H1 (cell line): ENCODE data around the gene GPX4. TPM values are rescaled to one million over a fixed set of nuclear protein-coding genes. Genes with fewer than 3 reads are reported as not detected.

Experiments used
- CTCF ChIA-PET: fragments of 300-600 bp; sonication (Branson Sonifier 250); formaldehyde crosslinking; loops from one replicate; lab custom pipeline; 2021; ENCODE audit not compliant: partially characterized antibody; lab: Charles Lee
- POLR2A ChIA-PET: fragments of 300-600 bp; sonication (Branson Sonifier 250); formaldehyde crosslinking; loops from one replicate; lab custom pipeline; 2021; ENCODE audit warnings: inconsistent platforms; ENCODE audit not compliant: partially characterized antibody; lab: Charles Lee
- DNase-seq, 2 experiments: peaks; one replicate each; pipeline versions ENCODE4 v3.0.0 to v3.0.0-alpha.2; 2010 to 2022; ENCODE audit warnings: low spot score in 2 of 2, low read depth in 1 of 2, mixed read lengths in 1 of 2
- FAIRE-seq: peaks from 2 replicates; lab custom pipeline; 2011; peaks lifted over from hg19 to GRCh38; lab: Jason Lieb, UNC
- H2AFZ ChIP-seq: 2 replicates; pipeline ENCODE4 v1.8.1; 2012; ENCODE audit warnings: low read length, inconsistent platforms
- H2AK5ac ChIP-seq: 2 replicates; pipeline ENCODE4 v1.6.1; 2013; ENCODE audit warnings: low read depth, low read length
- H2BK120ac ChIP-seq: replicated peaks from 2 replicates; pipeline ENCODE3; 2013; ENCODE audit warnings: low read depth, low read length, inconsistent platforms
- H2BK12ac ChIP-seq: 2 replicates; pipeline ENCODE4 v1.6.1; 2013; ENCODE audit warnings: low read depth, low read length
- H2BK15ac ChIP-seq: 2 replicates; pipeline ENCODE4 v1.6.1; 2013; ENCODE audit warnings: low read length
- H2BK20ac ChIP-seq: 2 replicates; pipeline ENCODE4 v1.6.1; 2013; ENCODE audit warnings: low read length
- H2BK5ac ChIP-seq: 2 replicates; pipeline ENCODE4 v1.6.1; 2013; ENCODE audit warnings: low read depth, low read length
- H3K14ac ChIP-seq: 2 replicates; pipeline ENCODE4 v1.6.1; 2013; ENCODE audit warnings: inconsistent platforms; ENCODE audit not compliant: insufficient read length
- H3K18ac ChIP-seq: 2 replicates; pipeline ENCODE4 v1.6.1; 2013; ENCODE audit warnings: low read length; ENCODE audit errors: extremely low read depth
- H3K23ac ChIP-seq: 2 replicates; pipeline ENCODE4 v1.6.1; 2013; ENCODE audit warnings: inconsistent platforms; ENCODE audit not compliant: insufficient read length
- H3K23me2 ChIP-seq: 2 replicates; pipeline ENCODE4 v1.6.1; 2013; ENCODE audit warnings: low read depth, low read length
- H3K27ac ChIP-seq: 2 replicates; pipeline ENCODE4 v1.6.1; 2011; ENCODE audit warnings: low read depth, low read length, inconsistent platforms
- H3K27me3 ChIP-seq, 4 experiments: replicated peaks in 1 of 4; 1 replicate in 1 of 4; 2 replicates in 3 of 4; pipeline versions ENCODE4 v1.6.1 to v1.8.1; 2011 to 2013; ENCODE audit warnings: low read length in 3 of 4, mild to moderate bottlenecking in 3 of 4, inconsistent platforms in 2 of 4, mixed read lengths in 2 of 4, moderate library complexity in 1 of 4; ENCODE audit not compliant: control insufficient read depth in 3 of 4, insufficient read depth in 3 of 4; ENCODE audit errors: extremely low read depth in 1 of 4
- H3K36me3 ChIP-seq, 4 experiments: 2 replicates each; pipeline versions ENCODE4 v1.6.1 to v1.8.1; 2011 to 2013; ENCODE audit warnings: mild to moderate bottlenecking in 4 of 4, low read length in 3 of 4, moderate library complexity in 2 of 4, control low read depth in 1 of 4, inconsistent platforms in 1 of 4; ENCODE audit not compliant: insufficient read depth in 4 of 4, control insufficient read depth in 2 of 4
- H3K4ac ChIP-seq: replicated peaks from 2 replicates; pipeline ENCODE3; 2013; ENCODE audit warnings: low read length, low read depth, mixed read lengths, inconsistent platforms; ENCODE audit not compliant: insufficient read length
- H3K4me1 ChIP-seq, 4 experiments: replicated peaks in 1 of 4; 1 replicate in 1 of 4; 2 replicates in 3 of 4; pipeline versions ENCODE4 v1.6.1 to v1.8.1; 2011 to 2013; ENCODE audit warnings: low read length in 3 of 4, inconsistent platforms in 2 of 4, mixed read lengths in 1 of 4; ENCODE audit not compliant: insufficient read depth in 4 of 4, control insufficient read depth in 3 of 4
- H3K4me2 ChIP-seq, 2 experiments: 2 replicates each; pipeline versions ENCODE4 v1.6.1 to v1.8.1; 2011 to 2013; ENCODE audit warnings: low read depth in 2 of 2, low read length in 2 of 2, control low read depth in 1 of 2, inconsistent platforms in 1 of 2, mild to moderate bottlenecking in 1 of 2; ENCODE audit not compliant: insufficient read depth in 1 of 2
- H3K4me3 ChIP-seq, 4 experiments: fragments of 200-600, 300-600 bp in 1 of 4; sonication (generic), shearing (Covaris generic), sonication (Bioruptor Twin) in 1 of 4; 2 replicates each; pipeline versions ENCODE4 v1.5.1 to v1.8.1; 2011 to 2016; ENCODE audit warnings: low read length in 4 of 4, low read depth in 3 of 4, control low read depth in 2 of 4, inconsistent platforms in 2 of 4, mild to moderate bottlenecking in 2 of 4, mixed read lengths in 1 of 4, moderate library complexity in 1 of 4; ENCODE audit not compliant: insufficient read depth in 2 of 4; ENCODE audit errors: extremely low read depth in 1 of 4
- H3K56ac ChIP-seq: replicated peaks from 2 replicates; pipeline ENCODE3; 2013; ENCODE audit warnings: low read depth, mild to moderate bottlenecking, mixed read lengths, low read length, inconsistent platforms; ENCODE audit not compliant: insufficient read length
- H3K79me1 ChIP-seq: 2 replicates; pipeline ENCODE4 v1.6.1; 2013; ENCODE audit warnings: low read depth, low read length, control low read depth
- H3K79me2 ChIP-seq, 2 experiments: 2 replicates each; pipeline versions ENCODE4 v1.6.1 to v1.8.1; 2012 to 2013; ENCODE audit warnings: low read length in 2 of 2, mild to moderate bottlenecking in 2 of 2, inconsistent platforms in 1 of 2; ENCODE audit not compliant: insufficient read depth in 2 of 2, control insufficient read depth in 1 of 2
- H3K9ac ChIP-seq, 4 experiments: replicated peaks in 1 of 4; 1 replicate in 1 of 4; 2 replicates in 3 of 4; pipeline versions ENCODE4 v1.6.1 to v1.8.1; 2011 to 2013; ENCODE audit warnings: low read depth in 3 of 4, low read length in 3 of 4, control low read depth in 2 of 4, mild to moderate bottlenecking in 2 of 4, moderate library complexity in 2 of 4, inconsistent platforms in 1 of 4; ENCODE audit errors: extremely low read depth in 1 of 4
- H3K9me3 ChIP-seq, 2 experiments: 2 replicates each; pipeline versions ENCODE4 v1.6.1 to v1.8.1; 2012 to 2013; ENCODE audit warnings: mild to moderate bottlenecking in 2 of 2, moderate library complexity in 2 of 2, control low read depth in 1 of 2, inconsistent platforms in 1 of 2, low read depth in 1 of 2, low read length in 1 of 2, mixed read lengths in 1 of 2; ENCODE audit not compliant: insufficient read depth in 2 of 2
- H4K20me1 ChIP-seq, 2 experiments: replicated peaks in 1 of 2; 2 replicates each; pipeline versions ENCODE3 to v1.8.1; 2011 to 2013; ENCODE audit warnings: inconsistent platforms in 2 of 2, low read length in 2 of 2, mild to moderate bottlenecking in 1 of 2; ENCODE audit not compliant: insufficient read depth in 2 of 2, control insufficient read depth in 1 of 2
- H4K5ac ChIP-seq: 2 replicates; pipeline ENCODE4 v1.6.1; 2013; ENCODE audit warnings: low read length, low read depth, mixed read lengths, inconsistent platforms; ENCODE audit not compliant: insufficient read length
- H4K8ac ChIP-seq: 2 replicates; pipeline ENCODE4 v1.8.0; 2013; ENCODE audit warnings: mild to moderate bottlenecking, moderate library complexity, low read length, inconsistent platforms; ENCODE audit not compliant: insufficient read depth; ENCODE audit errors: extremely low read depth
- H4K91ac ChIP-seq: replicated peaks from 2 replicates; pipeline ENCODE3; 2013; ENCODE audit warnings: low read length, mixed read lengths, inconsistent platforms; ENCODE audit not compliant: insufficient read length
- JUND ChIP-seq: IDR thresholded peaks from 2 replicates; pipeline ENCODE4 v1.6.1; 2011; ENCODE audit warnings: mild to moderate bottlenecking, improper control_type of control experiment, low read length
- WGBS, 2 experiments: shearing (Covaris generic) in 1 of 2; methylation state at CpG; one replicate each; pipeline versions ENCODE4 v1.1.6 to v1.1.7; 2013 to 2015; ENCODE audit warnings: low lambda C conversion rate in 2 of 2, mixed read lengths in 2 of 2, inconsistent platforms in 1 of 2, low coverage in 1 of 2, missing lambda C conversion rate in 1 of 2; ENCODE audit not compliant: insufficient replicate concordance in 2 of 2, insufficient coverage in 1 of 2, insufficient read length in 1 of 2; ENCODE audit errors: extremely low coverage in 1 of 2, missing lambda C conversion rate in 1 of 2; 5-methylcytosine and 5-hydroxymethylcytosine counted together
- polyA plus RNA-seq, 7 experiments: library from polyadenylated mRNA; depleted of rRNA in 3 of 7; stranded (reverse) in 5 of 7; unstranded in 2 of 7; fragments of >200 nt in 5 of 7; fragments of 200-250 nt in 2 of 7; gene quantifications; 1 replicate in 5 of 7; 2 replicates in 1 of 7; 4 replicates in 1 of 7; pipeline versions ENCODE4 v1.2.1 to v1.2.3, GENCODE V29; 2011 to 2013; ENCODE audit warnings: missing spikeins in 2 of 7, mixed read lengths in 2 of 7
- total RNA-seq: library from RNA; stranded (reverse); fragmentation: NEBNext Ultra II Directional; extraction: Animal tissue kit (Norgen Biotek cat#: 25700); gene quantifications from 2 replicates; pipeline ENCODE4 v1.2.1, GENCODE V29; 2021

Gene GPX4
- total and polyA plus RNA-seq, 2 of the 8 experiments (the other 6 are each of a cell fraction or from before 2014, with no cell fraction given), result 342 to 693 TPM

DNA sequence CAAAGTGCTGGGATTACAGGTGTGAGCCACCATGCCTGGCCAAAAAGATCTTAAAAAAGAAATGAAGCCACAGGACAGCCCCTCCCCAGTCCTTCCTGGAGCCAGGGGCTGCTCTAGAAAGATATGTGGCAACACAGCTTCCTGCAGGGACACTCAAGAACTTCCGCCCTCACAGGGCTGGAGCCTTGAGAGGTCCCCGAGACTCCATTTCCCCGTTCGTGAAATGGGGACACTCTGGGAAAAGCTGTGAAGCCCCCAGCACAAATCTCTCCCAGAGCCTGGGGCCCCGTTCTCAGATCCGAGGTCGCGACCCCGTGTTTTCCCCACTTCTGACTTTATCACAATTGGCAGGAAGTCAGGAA lies 2.5 kb upstream of the GPX4 start:
- POLR2A ChIA-PET, result interaction anchor here (0.6 to 9.8 kb wide), 7 partner anchors 11 to 167 kb away, joined by 3 to 116 read pairs (median 4); partner anchors contain the start of gene CNN2
- Histone ChIP-seq H3K23ac (no peak overlapping the region), H3K4me2 (no peak overlapping the region)
- no peak for TF ChIP-seq JUND

More for the DNA sequence above, 2.5 kb upstream of the GPX4 start:
- H3K4me1 ChIP-seq, result peaks cover 4 to 20% (median 8%) of the 10 kb centered on the region in 4 experiments
- no peak overlapping the region for H4K5ac ChIP-seq
- H3K9me3 ChIP-seq, result no peaks in the 10 kb centered on the region
- FAIRE-seq (no peak), DNase-seq (no peak)
- H2BK15ac ChIP-seq, result no peak overlapping the region
- H3K27me3 ChIP-seq, result 0 out of 7 replicates have a peak, but pooled peaks cover 0 to 2% (median 0%) of the 10 kb centered on the region in 4 experiments
- no peak overlapping the region for H2BK120ac ChIP-seq
- peaks cover 3 to 9% (median 6%) of the 10 kb centered on the region in 4 experiments; a peak in 5 of 8 replicates for H3K36me3 ChIP-seq
- H2AK5ac ChIP-seq, result no peak overlapping the region
- H4K91ac ChIP-seq, result peak overlapping the region; percentile 73
- H3K23me2 ChIP-seq, result peaks cover 7% of the 10 kb centered on the region; the same call in 1 of the 2 replicates
- no peak overlapping the region for H3K56ac ChIP-seq
- no peak overlapping the region for H3K9ac ChIP-seq
- no peak overlapping the region for H3K14ac ChIP-seq
- no peak overlapping the region for H2BK12ac ChIP-seq
- H3K4ac ChIP-seq, result no peak overlapping the region
- peak overlapping the region; percentile 73; the same call in 1 of the 2 replicates for H2BK5ac ChIP-seq
- 96% methylated on average over 9 of the region's 9 CpGs; no CpG with 5 or more reads in 1 of the 2 experiments for WGBS, 2 experiments
- H3K79me2 ChIP-seq, result no peaks in the 10 kb centered on the region; a peak in 1 of 4 replicates
- no peak overlapping the region for H3K18ac ChIP-seq
- H4K8ac ChIP-seq, result no peak overlapping the region
- H2AFZ ChIP-seq, result no peak overlapping the region
- H3K79me1 ChIP-seq, result peaks cover 4% of the 10 kb centered on the region
- H4K20me1 ChIP-seq, result peaks cover 2% of the 10 kb centered on the region in 2 experiments
- CTCF ChIA-PET, result interaction anchor here (0.7 to 3.2 kb wide), 8 partner anchors 8 to 137 kb away, joined by 3 to 11 read pairs (median 3); no protein-coding TSS in a partner anchor
- H3K27ac ChIP-seq, result no peak overlapping the region
- H3K4me3 ChIP-seq, result no peak overlapping the region
- no peak overlapping the region for H2BK20ac ChIP-seq
